HEK293 (cell line): Measurements from ENCODE around the gene MGAT5B.

Experiments
- CTCF ChIA-PET: fragments of 350-600 bp; formaldehyde crosslinking; extraction: SDS; loops from one replicate; lab custom pipeline; 2021; ENCODE audit warnings: antibody characterized with exemption; lab: Yijun Ruan, JAX
- POLR2A ChIA-PET: fragments of 300-600 bp; formaldehyde crosslinking; extraction: SDS; loops from one replicate; lab custom pipeline; 2020; ENCODE audit warnings: antibody characterized with exemption, inconsistent platforms; lab: Yijun Ruan, JAX
- H3K27ac ChIP-seq: fragments of 200-500 bp; sonication (Bioruptor generic); 2 replicates; pipeline ENCODE4 v1.5.1; 2014; ENCODE audit warnings: low read depth, low read length, control low read depth, inconsistent platforms; ENCODE audit errors: extremely low read depth
- H3K36me3 ChIP-seq, 2 experiments: fragments of 200-500 bp in 1 of 2; sonication (Bioruptor generic) in 1 of 2; 1 replicate in 1 of 2; 2 replicates in 1 of 2; pipeline ENCODE4 v1.5.1; 2014 to 2017; ENCODE audit warnings: inconsistent platforms in 2 of 2, low read length in 2 of 2; ENCODE audit not compliant: control insufficient read depth in 2 of 2, insufficient read depth in 1 of 2
- H3K4me1 ChIP-seq: fragments of 200-500 bp; sonication (Bioruptor generic); 2 replicates; pipeline ENCODE4 v1.5.1; 2014; ENCODE audit warnings: mild to moderate bottlenecking, low read length, inconsistent platforms; ENCODE audit not compliant: control insufficient read depth, insufficient read depth
- H3K4me3 ChIP-seq: 2 replicates; pipeline ENCODE4 v1.5.1; 2011; ENCODE audit warnings: low read depth, mild to moderate bottlenecking, control low read depth, low read length, moderate library complexity
- H3K9me3 ChIP-seq: fragments of 200-500 bp; sonication (Bioruptor generic); 2 replicates; pipeline ENCODE4 v1.5.1; 2014; ENCODE audit warnings: low read depth, low read length, inconsistent platforms; ENCODE audit not compliant: control insufficient read depth, insufficient read depth
- GLIS1 ChIP-seq: fragments of 450-650 bp; formaldehyde crosslinking; IDR thresholded peaks from 2 replicates; pipeline ENCODE4 v1.5.1; 2016; ENCODE audit warnings: missing biosample characterization, missing genetic modification characterization
- KLF1 ChIP-seq: fragments of 450-650 bp; formaldehyde crosslinking; IDR thresholded peaks from 2 replicates; pipeline ENCODE4 v1.5.1; 2016; ENCODE audit warnings: missing biosample characterization, missing genetic modification characterization
- ZIC2 ChIP-seq: fragments of 450-650 bp; formaldehyde crosslinking; IDR thresholded peaks from 2 replicates; pipeline ENCODE4 v1.5.1; 2016; ENCODE audit warnings: missing biosample characterization, missing genetic modification characterization
- ZNF10 ChIP-seq: fragments of 450-650 bp; formaldehyde crosslinking; IDR thresholded peaks from 2 replicates; pipeline ENCODE4 v1.5.1; 2017; ENCODE audit warnings: missing biosample characterization, missing genetic modification characterization
- ZNF423 ChIP-seq: fragments of 450-650 bp; formaldehyde crosslinking; IDR thresholded peaks from 2 replicates; pipeline ENCODE4 v1.5.1; 2016; ENCODE audit warnings: missing biosample characterization, missing genetic modification characterization
- ZNF501 ChIP-seq: fragments of 450-650 bp; formaldehyde crosslinking; IDR thresholded peaks from 2 replicates; pipeline ENCODE4 v1.5.1; 2016; ENCODE audit warnings: missing biosample characterization, missing genetic modification characterization
- ZNF514 ChIP-seq: fragments of 450-650 bp; formaldehyde crosslinking; IDR thresholded peaks from 2 replicates; pipeline ENCODE4 v1.5.1; 2016; ENCODE audit warnings: missing biosample characterization, missing genetic modification characterization
- ZNF629 ChIP-seq: fragments of 450-650 bp; formaldehyde crosslinking; IDR thresholded peaks from 2 replicates; pipeline ENCODE4 v1.5.1; 2017; ENCODE audit warnings: missing biosample characterization, missing genetic modification characterization
- ZNF654 ChIP-seq: fragments of 450-650 bp; formaldehyde crosslinking; IDR thresholded peaks from 2 replicates; pipeline ENCODE4 v1.5.1; 2016; ENCODE audit warnings: low read depth, missing biosample characterization, missing genetic modification characterization
- ZNF677 ChIP-seq: fragments of 450-650 bp; IDR thresholded peaks from 2 replicates; pipeline ENCODE4 v1.5.0; 2018; ENCODE audit warnings: missing biosample characterization, mild to moderate bottlenecking, missing genetic modification characterization, moderate library complexity
- ZNF843 ChIP-seq: fragments of 450-650 bp; formaldehyde crosslinking; IDR thresholded peaks from 2 replicates; pipeline ENCODE4 v1.5.1; 2016; ENCODE audit warnings: missing biosample characterization, missing genetic modification characterization
- TF ChIP-seq, protein P1 (sequence below): fragments of 450-650 bp; formaldehyde crosslinking; IDR thresholded peaks from 2 replicates; pipeline ENCODE4 v1.5.1; 2016; ENCODE audit warnings: missing biosample characterization, missing genetic modification characterization, borderline replicate concordance
- TF ChIP-seq, protein P2 (sequence below): fragments of 450-650 bp; formaldehyde crosslinking; IDR thresholded peaks from 2 replicates; pipeline ENCODE4 v1.5.1; 2016; ENCODE audit warnings: missing biosample characterization, missing genetic modification characterization
- TF ChIP-seq, protein P3 (sequence below): sonication (generic); formaldehyde crosslinking; IDR thresholded peaks from 2 replicates; pipeline ENCODE4 v1.8.1; 2022; ENCODE audit warnings: mild to moderate bottlenecking, moderate library complexity, missing genetic modification reagents
- TF ChIP-seq, protein P4 (sequence below): fragments of 450-650 bp; formaldehyde crosslinking; IDR thresholded peaks from 2 replicates; pipeline ENCODE4 v1.5.1; 2016; ENCODE audit warnings: missing biosample characterization, missing genetic modification characterization

The MGAT5B gene

DNA sequence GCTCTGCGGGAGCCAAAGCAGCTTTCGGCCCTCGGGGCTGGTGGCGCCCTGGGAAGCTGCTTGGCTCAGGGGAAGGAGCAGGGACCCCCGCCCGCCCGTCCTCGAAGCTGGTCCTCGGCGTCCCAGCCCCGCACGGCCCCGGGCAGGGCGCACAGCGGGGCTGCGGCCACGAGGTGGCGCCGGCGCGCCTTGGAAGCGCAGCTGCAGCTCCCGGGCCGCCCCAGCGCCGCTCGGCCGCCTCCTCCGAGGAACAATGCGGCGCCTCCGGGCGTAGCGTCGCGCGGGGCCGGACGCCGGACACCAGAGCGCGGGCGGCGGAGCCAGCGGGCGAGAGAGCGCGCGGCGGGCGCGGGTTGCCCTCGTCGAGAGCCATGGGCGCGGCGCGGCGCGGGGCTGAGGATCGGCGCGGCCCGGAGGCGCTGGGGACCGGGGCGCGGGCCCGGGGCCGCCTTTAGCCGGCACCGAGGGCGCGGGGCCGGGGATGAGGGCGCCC lies at the start of gene MGAT5B (continued):
- TF ChIP-seq ZNF10 (0 out of 2 replicates have a peak, but pooled peaks have one; percentile 20), ZNF501 (tag by site-specific recombination) (no peak), ZNF843 (tag by site-specific recombination) (no peak), KLF1 (tag by site-specific recombination) (no peak), ZNF677 (tag by site-specific recombination) (0 out of 2 replicates have a peak, but pooled peaks have one; percentile 16), ZNF654 (peak; percentile 26; the same call in 1 of the 2 replicates), ZNF514 (tag by site-specific recombination) (no peak), ZNF629 (tag by site-specific recombination) (no peak)
- TF ChIP-seq, protein P1, sequence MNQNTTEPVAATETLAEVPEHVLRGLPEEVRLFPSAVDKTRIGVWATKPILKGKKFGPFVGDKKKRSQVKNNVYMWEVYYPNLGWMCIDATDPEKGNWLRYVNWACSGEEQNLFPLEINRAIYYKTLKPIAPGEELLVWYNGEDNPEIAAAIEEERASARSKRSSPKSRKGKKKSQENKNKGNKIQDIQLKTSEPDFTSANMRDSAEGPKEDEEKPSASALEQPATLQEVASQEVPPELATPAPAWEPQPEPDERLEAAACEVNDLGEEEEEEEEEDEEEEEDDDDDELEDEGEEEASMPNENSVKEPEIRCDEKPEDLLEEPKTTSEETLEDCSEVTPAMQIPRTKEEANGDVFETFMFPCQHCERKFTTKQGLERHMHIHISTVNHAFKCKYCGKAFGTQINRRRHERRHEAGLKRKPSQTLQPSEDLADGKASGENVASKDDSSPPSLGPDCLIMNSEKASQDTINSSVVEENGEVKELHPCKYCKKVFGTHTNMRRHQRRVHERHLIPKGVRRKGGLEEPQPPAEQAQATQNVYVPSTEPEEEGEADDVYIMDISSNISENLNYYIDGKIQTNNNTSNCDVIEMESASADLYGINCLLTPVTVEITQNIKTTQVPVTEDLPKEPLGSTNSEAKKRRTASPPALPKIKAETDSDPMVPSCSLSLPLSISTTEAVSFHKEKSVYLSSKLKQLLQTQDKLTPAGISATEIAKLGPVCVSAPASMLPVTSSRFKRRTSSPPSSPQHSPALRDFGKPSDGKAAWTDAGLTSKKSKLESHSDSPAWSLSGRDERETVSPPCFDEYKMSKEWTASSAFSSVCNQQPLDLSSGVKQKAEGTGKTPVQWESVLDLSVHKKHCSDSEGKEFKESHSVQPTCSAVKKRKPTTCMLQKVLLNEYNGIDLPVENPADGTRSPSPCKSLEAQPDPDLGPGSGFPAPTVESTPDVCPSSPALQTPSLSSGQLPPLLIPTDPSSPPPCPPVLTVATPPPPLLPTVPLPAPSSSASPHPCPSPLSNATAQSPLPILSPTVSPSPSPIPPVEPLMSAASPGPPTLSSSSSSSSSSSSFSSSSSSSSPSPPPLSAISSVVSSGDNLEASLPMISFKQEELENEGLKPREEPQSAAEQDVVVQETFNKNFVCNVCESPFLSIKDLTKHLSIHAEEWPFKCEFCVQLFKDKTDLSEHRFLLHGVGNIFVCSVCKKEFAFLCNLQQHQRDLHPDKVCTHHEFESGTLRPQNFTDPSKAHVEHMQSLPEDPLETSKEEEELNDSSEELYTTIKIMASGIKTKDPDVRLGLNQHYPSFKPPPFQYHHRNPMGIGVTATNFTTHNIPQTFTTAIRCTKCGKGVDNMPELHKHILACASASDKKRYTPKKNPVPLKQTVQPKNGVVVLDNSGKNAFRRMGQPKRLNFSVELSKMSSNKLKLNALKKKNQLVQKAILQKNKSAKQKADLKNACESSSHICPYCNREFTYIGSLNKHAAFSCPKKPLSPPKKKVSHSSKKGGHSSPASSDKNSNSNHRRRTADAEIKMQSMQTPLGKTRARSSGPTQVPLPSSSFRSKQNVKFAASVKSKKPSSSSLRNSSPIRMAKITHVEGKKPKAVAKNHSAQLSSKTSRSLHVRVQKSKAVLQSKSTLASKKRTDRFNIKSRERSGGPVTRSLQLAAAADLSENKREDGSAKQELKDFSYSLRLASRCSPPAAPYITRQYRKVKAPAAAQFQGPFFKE = no peak
- TF ChIP-seq, protein P2, sequence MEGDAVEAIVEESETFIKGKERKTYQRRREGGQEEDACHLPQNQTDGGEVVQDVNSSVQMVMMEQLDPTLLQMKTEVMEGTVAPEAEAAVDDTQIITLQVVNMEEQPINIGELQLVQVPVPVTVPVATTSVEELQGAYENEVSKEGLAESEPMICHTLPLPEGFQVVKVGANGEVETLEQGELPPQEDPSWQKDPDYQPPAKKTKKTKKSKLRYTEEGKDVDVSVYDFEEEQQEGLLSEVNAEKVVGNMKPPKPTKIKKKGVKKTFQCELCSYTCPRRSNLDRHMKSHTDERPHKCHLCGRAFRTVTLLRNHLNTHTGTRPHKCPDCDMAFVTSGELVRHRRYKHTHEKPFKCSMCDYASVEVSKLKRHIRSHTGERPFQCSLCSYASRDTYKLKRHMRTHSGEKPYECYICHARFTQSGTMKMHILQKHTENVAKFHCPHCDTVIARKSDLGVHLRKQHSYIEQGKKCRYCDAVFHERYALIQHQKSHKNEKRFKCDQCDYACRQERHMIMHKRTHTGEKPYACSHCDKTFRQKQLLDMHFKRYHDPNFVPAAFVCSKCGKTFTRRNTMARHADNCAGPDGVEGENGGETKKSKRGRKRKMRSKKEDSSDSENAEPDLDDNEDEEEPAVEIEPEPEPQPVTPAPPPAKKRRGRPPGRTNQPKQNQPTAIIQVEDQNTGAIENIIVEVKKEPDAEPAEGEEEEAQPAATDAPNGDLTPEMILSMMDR (tag by site-specific recombination) = peak; percentile 44; the same call in 1 of the 2 replicates
- TF ChIP-seq, protein P3, sequence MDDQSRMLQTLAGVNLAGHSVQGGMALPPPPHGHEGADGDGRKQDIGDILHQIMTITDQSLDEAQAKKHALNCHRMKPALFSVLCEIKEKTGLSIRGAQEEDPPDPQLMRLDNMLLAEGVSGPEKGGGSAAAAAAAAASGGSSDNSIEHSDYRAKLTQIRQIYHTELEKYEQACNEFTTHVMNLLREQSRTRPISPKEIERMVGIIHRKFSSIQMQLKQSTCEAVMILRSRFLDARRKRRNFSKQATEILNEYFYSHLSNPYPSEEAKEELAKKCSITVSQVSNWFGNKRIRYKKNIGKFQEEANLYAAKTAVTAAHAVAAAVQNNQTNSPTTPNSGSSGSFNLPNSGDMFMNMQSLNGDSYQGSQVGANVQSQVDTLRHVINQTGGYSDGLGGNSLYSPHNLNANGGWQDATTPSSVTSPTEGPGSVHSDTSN = peak; percentile 62; the same call in 1 of the 2 replicates

DNA sequence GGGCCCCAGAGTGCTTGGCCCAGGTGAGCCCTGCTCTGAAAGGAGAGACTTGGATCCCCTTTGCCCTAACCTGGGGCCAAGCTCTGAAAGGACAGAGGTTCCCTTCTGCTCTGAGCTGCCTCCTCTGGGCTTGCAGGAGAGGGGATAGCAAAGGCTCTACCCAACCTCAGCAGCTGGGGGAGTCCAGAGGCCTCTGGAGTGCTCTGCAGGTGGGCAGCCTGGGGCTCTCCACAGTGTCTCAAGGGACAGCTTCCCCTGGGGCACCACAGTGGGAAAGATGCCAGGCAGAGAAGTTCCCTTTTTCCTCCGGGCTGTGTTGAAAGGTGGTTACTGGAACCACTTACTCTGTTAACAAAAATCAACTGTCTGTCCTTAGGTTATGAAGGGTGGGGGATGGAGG lies 48.2 kb upstream of the MGAT5B start:
- ChIA-PET POLR2A (no interaction called here), CTCF (interaction anchor here (0.9 to 1.5 kb wide), 3 partner anchors 9 to 247 kb away, joined by 3 to 4 read pairs (median 3); no protein-coding TSS in a partner anchor)
- H3K27ac ChIP-seq = no peak overlapping the region
- no peaks in the 10 kb centered on the region for H3K9me3 ChIP-seq
- peak; percentile 86 for TF ChIP-seq GLIS1 (tag by site-specific recombination)
- peak; percentile 84 for TF ChIP-seq ZIC2
- TF ChIP-seq ZNF423 (tag by site-specific recombination) = 0 out of 2 replicates have a peak, but pooled peaks have one; percentile 42
- TF ChIP-seq, protein P4, sequence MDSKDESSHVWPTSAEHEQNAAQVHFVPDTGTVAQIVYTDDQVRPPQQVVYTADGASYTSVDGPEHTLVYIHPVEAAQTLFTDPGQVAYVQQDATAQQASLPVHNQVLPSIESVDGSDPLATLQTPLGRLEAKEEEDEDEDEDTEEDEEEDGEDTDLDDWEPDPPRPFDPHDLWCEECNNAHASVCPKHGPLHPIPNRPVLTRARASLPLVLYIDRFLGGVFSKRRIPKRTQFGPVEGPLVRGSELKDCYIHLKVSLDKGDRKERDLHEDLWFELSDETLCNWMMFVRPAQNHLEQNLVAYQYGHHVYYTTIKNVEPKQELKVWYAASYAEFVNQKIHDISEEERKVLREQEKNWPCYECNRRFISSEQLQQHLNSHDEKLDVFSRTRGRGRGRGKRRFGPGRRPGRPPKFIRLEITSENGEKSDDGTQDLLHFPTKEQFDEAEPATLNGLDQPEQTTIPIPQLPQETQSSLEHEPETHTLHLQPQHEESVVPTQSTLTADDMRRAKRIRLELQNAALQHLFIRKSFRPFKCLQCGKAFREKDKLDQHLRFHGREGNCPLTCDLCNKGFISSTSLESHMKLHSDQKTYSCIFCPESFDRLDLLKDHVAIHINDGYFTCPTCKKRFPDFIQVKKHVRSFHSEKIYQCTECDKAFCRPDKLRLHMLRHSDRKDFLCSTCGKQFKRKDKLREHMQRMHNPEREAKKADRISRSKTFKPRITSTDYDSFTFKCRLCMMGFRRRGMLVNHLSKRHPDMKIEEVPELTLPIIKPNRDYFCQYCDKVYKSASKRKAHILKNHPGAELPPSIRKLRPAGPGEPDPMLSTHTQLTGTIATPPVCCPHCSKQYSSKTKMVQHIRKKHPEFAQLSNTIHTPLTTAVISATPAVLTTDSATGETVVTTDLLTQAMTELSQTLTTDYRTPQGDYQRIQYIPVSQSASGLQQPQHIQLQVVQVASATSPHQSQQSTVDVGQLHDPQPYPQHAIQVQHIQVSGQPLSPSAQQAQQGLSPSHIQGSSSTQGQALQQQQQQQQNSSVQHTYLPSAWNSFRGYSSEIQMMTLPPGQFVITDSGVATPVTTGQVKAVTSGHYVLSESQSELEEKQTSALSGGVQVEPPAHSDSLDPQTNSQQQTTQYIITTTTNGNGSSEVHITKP (tag by site-specific recombination) = no peak
- H3K4me3 ChIP-seq = no peak overlapping the region
- no peaks in the 10 kb centered on the region for H3K36me3 ChIP-seq
- H3K4me1 ChIP-seq = no peaks in the 10 kb centered on the region; the same call in 1 of the 2 replicates
